ENCODE results near the gene RRP36. TPM values are rescaled to one million over a fixed set of nuclear protein-coding genes. Genes with fewer than 3 reads are reported as not detected.
A peak's percentile ranks its signal among the peaks of the same experiment; 100 is the strongest.

Gene RRP36
- total RNA-seq = 10 to 100 TPM; 59.2 to 60.4 TPM

GRCh38 chr6:43021270-43022047 is at the start of gene RRP36:
RRP36 (plus strand) TSS chr6:43021623; CDS start chr6:43021655, 32 bp downstream.
- POLR2A ChIA-PET = interaction anchor here (0.7 to 3.8 kb wide), 14 partner anchors 7 to 1163 kb away, joined by 3 to 27 read pairs (median 4); partner anchors contain the start of genes CNPY3, CUL7, KLHDC3 and PEX6

GRCh38 chr6:42971746-42972327 is 49.6 kb upstream of the RRP36 start:
- Mint-ChIP-seq H3K36me3 (ENCODE audit: low read depth) (peaks cover 12% of the 10 kb centered on the region), H3K27ac (peak overlapping the region; percentile 52), H3K4me3 (no peak overlapping the region), H3K4me1 (peaks cover 20% of the 10 kb centered on the region), H3K9me3 (no peaks in the 10 kb centered on the region), H3K27me3 (no peaks in the 10 kb centered on the region)
- ChIA-PET CTCF (interaction anchor here (1.3 kb wide), 1 partner anchor 172 kb away, joined by 3 read pairs; no protein-coding TSS in a partner anchor), POLR2A (interaction anchor here (1.7 kb wide), 2 partner anchors 7 to 11 kb away, joined by 4 to 6 read pairs; partner anchors contain the start of genes GNMT and PEX6)
- DNase-seq = no peak

More at GRCh38 chr6:43021270-43022047, at the start of gene RRP36:
- CTCF ChIA-PET = interaction anchor here (0.8 to 2.3 kb wide), 9 partner anchors 8 to 122 kb away, joined by 3 to 13 read pairs (median 3); partner anchors contain the start of genes CNPY3, KLC4, KLHDC3 and MEA1
- peak; percentile 63 for DNase-seq
- no peaks in the 10 kb centered on the region for H3K9me3 Mint-ChIP-seq
- H3K36me3 Mint-ChIP-seq (ENCODE audit: low read depth) = peaks cover 62% of the 10 kb centered on the region
- no peaks in the 10 kb centered on the region for H3K27me3 Mint-ChIP-seq
- H3K4me3 Mint-ChIP-seq = peak within 1 kb of the TSS; percentile 85
- H3K4me1 Mint-ChIP-seq = peaks cover 46% of the 10 kb centered on the region
- peak within 1 kb of the TSS; percentile 79 for H3K27ac Mint-ChIP-seq

- Mint-ChIP-seq H3K27ac (no peak overlapping the region), H3K9me3 (no peaks in the 10 kb centered on the region), H3K4me1 (peaks cover 29% of the 10 kb centered on the region), H3K36me3 (ENCODE audit: low read depth) (peaks cover 22% of the 10 kb centered on the region), H3K4me3 (no peak overlapping the region), H3K27me3 (no peaks in the 10 kb centered on the region)
- POLR2A ChIA-PET = interaction anchor here (2.0 to 3.2 kb wide), 2 partner anchors 10 to 45 kb away, joined by 5 to 14 read pairs; partner anchors contain the start of genes CNPY3 and PPP2R5D
- DNase-seq = no peak
- CTCF ChIA-PET = no interaction called here
Observed at GRCh38 chr6:42973926-42974325, 47.5 kb upstream of the RRP36 start.

GRCh38 chr6:42974919-42975505 is 46.4 kb upstream of the RRP36 start:
- H3K27me3 Mint-ChIP-seq = no peaks in the 10 kb centered on the region
- ChIA-PET CTCF (interaction anchor here (0.6 to 1.1 kb wide), 3 partner anchors 9 to 169 kb away, joined by 3 to 5 read pairs (median 4); partner anchors contain the start of gene PPP2R5D), POLR2A (interaction anchor here (1.0 to 3.2 kb wide), 5 partner anchors 9 to 79 kb away, joined by 3 to 14 read pairs (median 4); partner anchors contain the start of genes CNPY3, CUL7 and PPP2R5D)
- peaks cover 22% of the 10 kb centered on the region for H3K36me3 Mint-ChIP-seq (ENCODE audit: low read depth)
- H3K9me3 Mint-ChIP-seq = no peaks in the 10 kb centered on the region
- H3K4me1 Mint-ChIP-seq = peaks cover 40% of the 10 kb centered on the region
- no peak overlapping the region for H3K27ac Mint-ChIP-seq
- no peak for DNase-seq
- no peak overlapping the region for H3K4me3 Mint-ChIP-seq

GRCh38 chr6:42978487-42978838 is 43.0 kb upstream of the RRP36 start:
- Mint-ChIP-seq H3K27me3 (no peaks in the 10 kb centered on the region), H3K27ac (peak overlapping the region; percentile 75), H3K4me1 (peaks cover 47% of the 10 kb centered on the region), H3K9me3 (no peaks in the 10 kb centered on the region), H3K4me3 (peak overlapping the region; percentile 88), H3K36me3 (ENCODE audit: low read depth) (peaks cover 22% of the 10 kb centered on the region)
- peak; percentile 27 for DNase-seq
- CTCF ChIA-PET = interaction anchor here (0.6 to 1.2 kb wide), 3 partner anchors 9 to 391 kb away, joined by 3 to 5 read pairs (median 3); partner anchors contain the start of genes KLHDC3 and ZNF318
- POLR2A ChIA-PET = interaction anchor here (0.6 to 3.1 kb wide), 28 partner anchors 7 to 532 kb away, joined by 3 to 57 read pairs (median 6); partner anchors contain the start of genes CNPY3, CUL7, GNMT and KLC4

GRCh38 chr6:42978839-42979522 is 42.4 kb upstream of the RRP36 start, which contains the start of gene PEX6:
PEX6 (minus strand) TSS chr6:42979181; CDS start chr6:42979150, 31 bp downstream.
- H3K9me3 Mint-ChIP-seq = no peaks in the 10 kb centered on the region
- peak within 1 kb of the TSS; percentile 99 for H3K27ac Mint-ChIP-seq
- DNase-seq = peak; percentile 97
- ChIA-PET POLR2A (interaction anchor here (0.6 to 3.1 kb wide), 36 partner anchors 8 to 531 kb away, joined by 3 to 57 read pairs (median 5); partner anchors contain the start of genes CNPY3, CUL7, GNMT and KLC4), CTCF (interaction anchor here (0.9 to 1.6 kb wide), 3 partner anchors 10 to 47 kb away, joined by 3 to 5 read pairs (median 3); partner anchors contain the start of gene KLHDC3)
- no peaks in the 10 kb centered on the region for H3K27me3 Mint-ChIP-seq
- peak within 1 kb of the TSS; percentile 88 for H3K4me3 Mint-ChIP-seq
- H3K4me1 Mint-ChIP-seq = peaks cover 51% of the 10 kb centered on the region
- H3K36me3 Mint-ChIP-seq (ENCODE audit: low read depth) = peaks cover 19% of the 10 kb centered on the region

GRCh38 chr6:42979523-42980177 is 41.8 kb upstream of the RRP36 start:
- no peak for DNase-seq
- Mint-ChIP-seq H3K36me3 (ENCODE audit: low read depth) (peaks cover 18% of the 10 kb centered on the region), H3K4me3 (peak overlapping the region; percentile 86), H3K9me3 (no peaks in the 10 kb centered on the region), H3K27ac (peak overlapping the region; percentile 99), H3K27me3 (no peaks in the 10 kb centered on the region), H3K4me1 (peaks cover 51% of the 10 kb centered on the region)
- POLR2A ChIA-PET = interaction anchor here (0.6 to 3.1 kb wide), 36 partner anchors 8 to 1229 kb away, joined by 3 to 57 read pairs (median 4); partner anchors contain the start of genes CNPY3, CUL7, GNMT and KLC4
- CTCF ChIA-PET = interaction anchor here (1.2 to 1.6 kb wide), 2 partner anchors 35 to 48 kb away, joined by 3 to 5 read pairs; partner anchors contain the start of gene KLHDC3

- no peaks in the 10 kb centered on the region for H3K27me3 Mint-ChIP-seq
- peaks cover 55% of the 10 kb centered on the region for H3K4me1 Mint-ChIP-seq
- no peak overlapping the region for H3K27ac Mint-ChIP-seq
- POLR2A ChIA-PET = no interaction called here
- CTCF ChIA-PET = no interaction called here
- H3K4me3 Mint-ChIP-seq = no peak overlapping the region
- DNase-seq = no peak
- H3K36me3 Mint-ChIP-seq (ENCODE audit: low read depth) = peaks cover 17% of the 10 kb centered on the region
- H3K9me3 Mint-ChIP-seq = no peaks in the 10 kb centered on the region
Observed at GRCh38 chr6:42981836-42982235, 39.6 kb upstream of the RRP36 start.

GRCh38 chr6:42984001-42984923 is 37.2 kb upstream of the RRP36 start, which contains the start of gene PPP2R5D:
PPP2R5D (plus strand) TSS chr6:42984570; CDS start chr6:42984678, 108 bp downstream.
- H3K4me1 Mint-ChIP-seq = peaks cover 55% of the 10 kb centered on the region
- DNase-seq = peak; percentile 99
- CTCF ChIA-PET = interaction anchor here (0.9 to 1.8 kb wide), 11 partner anchors 9 to 399 kb away, joined by 3 to 10 read pairs (median 4); partner anchors contain the start of genes CNPY3, DNPH1, KLHDC3 and MEA1
- H3K27ac Mint-ChIP-seq = peak within 1 kb of the TSS; percentile 82
- peaks cover 25% of the 10 kb centered on the region for H3K36me3 Mint-ChIP-seq (ENCODE audit: low read depth)
- POLR2A ChIA-PET = interaction anchor here (0.6 to 4.0 kb wide), 19 partner anchors 10 to 645 kb away, joined by 3 to 48 read pairs (median 4); partner anchors contain the start of genes CNPY3, CUL7, GTPBP2 and KLC4
- peak within 1 kb of the TSS; percentile 88 for H3K4me3 Mint-ChIP-seq
- no peaks in the 10 kb centered on the region for H3K9me3 Mint-ChIP-seq
- no peaks in the 10 kb centered on the region for H3K27me3 Mint-ChIP-seq

- Mint-ChIP-seq H3K4me1 (peaks cover 47% of the 10 kb centered on the region), H3K27me3 (no peaks in the 10 kb centered on the region), H3K4me3 (peak overlapping the region; percentile 88), H3K27ac (peak overlapping the region; percentile 78), H3K36me3 (ENCODE audit: low read depth) (peaks cover 31% of the 10 kb centered on the region), H3K9me3 (no peaks in the 10 kb centered on the region)
- peak; percentile 30 for DNase-seq
- ChIA-PET POLR2A (interaction anchor here (0.7 to 4.0 kb wide), 14 partner anchors 10 to 644 kb away, joined by 3 to 48 read pairs (median 5); partner anchors contain the start of genes CNPY3, GTPBP2, KLC4 and KLHDC3), CTCF (interaction anchor here (0.7 to 1.8 kb wide), 6 partner anchors 24 to 158 kb away, joined by 3 to 10 read pairs (median 6); partner anchors contain the start of genes CNPY3, KLHDC3 and MEA1)
Observed at GRCh38 chr6:42984924-42985475, 36.4 kb upstream of the RRP36 start.
